ENCODE results near the gene RTN4R. TPM values are rescaled to one million over a fixed set of nuclear protein-coding genes. Genes with fewer than 3 reads are reported as not detected.

Gene RTN4R
- total RNA-seq, 1 experiment from 2014 or later = 19.0 TPM

DNA sequence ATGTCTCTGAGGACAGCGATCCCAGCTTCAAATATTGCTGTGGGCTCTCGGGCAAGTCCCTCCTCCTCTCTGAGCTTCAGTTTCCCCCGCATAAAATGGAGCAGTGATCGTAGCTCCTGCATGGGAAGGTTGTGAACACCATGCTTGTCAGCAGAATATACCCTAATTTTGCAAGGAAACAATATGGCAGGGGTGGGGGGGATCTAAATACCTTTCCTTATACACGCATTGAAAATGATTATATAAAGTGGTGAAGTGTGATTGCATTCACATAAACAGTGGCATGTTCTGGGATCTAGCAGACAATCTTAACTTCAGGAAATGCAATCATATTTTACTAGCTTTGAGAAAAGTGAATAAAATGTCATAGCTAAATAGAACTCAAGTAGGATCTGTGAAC, 24.0 kb upstream of the RTN4R start:
- Histone ChIP-seq H3K9me3 (ENCODE audit: control insufficient read depth in 1 of 2, insufficient read depth in 1 of 2, low read depth in 1 of 2, low read length in 2 of 2) (no peaks in the 10 kb centered on the region), H3K27me3 (ENCODE audit: insufficient read depth, low read length) (no peaks in the 10 kb centered on the region), H4K20me1 (ENCODE audit: insufficient read depth) (no peaks in the 10 kb centered on the region), H3K9ac (ENCODE audit: low read length) (no peak overlapping the region), H3K4me2 (ENCODE audit: low read length) (no peak overlapping the region), H2AFZ (ENCODE audit: low read depth, low read length, poor library complexity, severe bottlenecking) (no peak overlapping the region), H3K27ac (ENCODE audit: low read depth, low read length) (no peak overlapping the region), H3K4me3 (replicated peaks in 1 of 2; ENCODE audit: low read depth in 1 of 2, low read length in 2 of 2) (no peak overlapping the region), H3K9me2 (ENCODE audit: insufficient read depth) (no peaks in the 10 kb centered on the region), H3K79me2 (ENCODE audit: insufficient read depth, low read length) (no peaks in the 10 kb centered on the region), H3K4me1 (ENCODE audit: control insufficient read depth in 1 of 2, insufficient read depth in 2 of 2, low read length in 2 of 2) (no peaks in the 10 kb centered on the region), H3K36me3 (ENCODE audit: control insufficient read depth in 1 of 2, insufficient read depth in 2 of 2, low read length in 2 of 2) (no peaks in the 10 kb centered on the region)
- no peak for ATAC-seq
- ChIA-PET POLR2A (interaction anchor here (1.0 kb wide), 1 partner anchor 135 kb away, joined by 3 read pairs; no protein-coding TSS in a partner anchor), CTCF (no interaction called here), RAD21 (ENCODE audit: low non-redundant PET in 1 of 2, low total read pairs in 2 of 2, uncharacterized antibody in 2 of 2, unreplicated experiment in 2 of 2) (interaction anchor here in 1 of 2 experiments (1.3 kb wide), 1 partner anchor 135 kb away, joined by 3 read pairs; no protein-coding TSS in a partner anchor)
- intact Hi-C loops (cut with micrococcal nuclease) = no loop called here
- no TSS peak for BruUV-seq (replicated peaks)
- TF ChIP-seq SIN3A (IDR thresholded peaks at IDR 0.05; ENCODE audit: low read depth) (no peak), EZH2phosphoT487 (IDR thresholded peaks at IDR 0.05; ENCODE audit: borderline replicate concordance) (no peak), JUND (IDR thresholded peaks at IDR 0.05) (no peak), CBX3 (IDR thresholded peaks at IDR 0.05; ENCODE audit: low read depth) (no peak), FOSL1 (IDR thresholded peaks at IDR 0.05; ENCODE audit: low read depth) (no peak), ELF1 (IDR thresholded peaks at IDR 0.05; ENCODE audit: borderline replicate concordance, low read depth) (no peak), POLR2A (IDR thresholded peaks at IDR 0.05; ENCODE audit: borderline replicate concordance, extremely low read depth, insufficient read depth, insufficient read length) (no peak)
- TF ChIP-seq, protein P1, sequence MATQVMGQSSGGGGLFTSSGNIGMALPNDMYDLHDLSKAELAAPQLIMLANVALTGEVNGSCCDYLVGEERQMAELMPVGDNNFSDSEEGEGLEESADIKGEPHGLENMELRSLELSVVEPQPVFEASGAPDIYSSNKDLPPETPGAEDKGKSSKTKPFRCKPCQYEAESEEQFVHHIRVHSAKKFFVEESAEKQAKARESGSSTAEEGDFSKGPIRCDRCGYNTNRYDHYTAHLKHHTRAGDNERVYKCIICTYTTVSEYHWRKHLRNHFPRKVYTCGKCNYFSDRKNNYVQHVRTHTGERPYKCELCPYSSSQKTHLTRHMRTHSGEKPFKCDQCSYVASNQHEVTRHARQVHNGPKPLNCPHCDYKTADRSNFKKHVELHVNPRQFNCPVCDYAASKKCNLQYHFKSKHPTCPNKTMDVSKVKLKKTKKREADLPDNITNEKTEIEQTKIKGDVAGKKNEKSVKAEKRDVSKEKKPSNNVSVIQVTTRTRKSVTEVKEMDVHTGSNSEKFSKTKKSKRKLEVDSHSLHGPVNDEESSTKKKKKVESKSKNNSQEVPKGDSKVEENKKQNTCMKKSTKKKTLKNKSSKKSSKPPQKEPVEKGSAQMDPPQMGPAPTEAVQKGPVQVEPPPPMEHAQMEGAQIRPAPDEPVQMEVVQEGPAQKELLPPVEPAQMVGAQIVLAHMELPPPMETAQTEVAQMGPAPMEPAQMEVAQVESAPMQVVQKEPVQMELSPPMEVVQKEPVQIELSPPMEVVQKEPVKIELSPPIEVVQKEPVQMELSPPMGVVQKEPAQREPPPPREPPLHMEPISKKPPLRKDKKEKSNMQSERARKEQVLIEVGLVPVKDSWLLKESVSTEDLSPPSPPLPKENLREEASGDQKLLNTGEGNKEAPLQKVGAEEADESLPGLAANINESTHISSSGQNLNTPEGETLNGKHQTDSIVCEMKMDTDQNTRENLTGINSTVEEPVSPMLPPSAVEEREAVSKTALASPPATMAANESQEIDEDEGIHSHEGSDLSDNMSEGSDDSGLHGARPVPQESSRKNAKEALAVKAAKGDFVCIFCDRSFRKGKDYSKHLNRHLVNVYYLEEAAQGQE (IDR thresholded peaks at IDR 0.05; ENCODE audit: low read depth) = no peak
- TF ChIP-seq, protein P2, sequence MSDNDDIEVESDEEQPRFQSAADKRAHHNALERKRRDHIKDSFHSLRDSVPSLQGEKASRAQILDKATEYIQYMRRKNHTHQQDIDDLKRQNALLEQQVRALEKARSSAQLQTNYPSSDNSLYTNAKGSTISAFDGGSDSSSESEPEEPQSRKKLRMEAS (IDR thresholded peaks at IDR 0.05) = no peak
- TF ChIP-seq, protein P3, sequence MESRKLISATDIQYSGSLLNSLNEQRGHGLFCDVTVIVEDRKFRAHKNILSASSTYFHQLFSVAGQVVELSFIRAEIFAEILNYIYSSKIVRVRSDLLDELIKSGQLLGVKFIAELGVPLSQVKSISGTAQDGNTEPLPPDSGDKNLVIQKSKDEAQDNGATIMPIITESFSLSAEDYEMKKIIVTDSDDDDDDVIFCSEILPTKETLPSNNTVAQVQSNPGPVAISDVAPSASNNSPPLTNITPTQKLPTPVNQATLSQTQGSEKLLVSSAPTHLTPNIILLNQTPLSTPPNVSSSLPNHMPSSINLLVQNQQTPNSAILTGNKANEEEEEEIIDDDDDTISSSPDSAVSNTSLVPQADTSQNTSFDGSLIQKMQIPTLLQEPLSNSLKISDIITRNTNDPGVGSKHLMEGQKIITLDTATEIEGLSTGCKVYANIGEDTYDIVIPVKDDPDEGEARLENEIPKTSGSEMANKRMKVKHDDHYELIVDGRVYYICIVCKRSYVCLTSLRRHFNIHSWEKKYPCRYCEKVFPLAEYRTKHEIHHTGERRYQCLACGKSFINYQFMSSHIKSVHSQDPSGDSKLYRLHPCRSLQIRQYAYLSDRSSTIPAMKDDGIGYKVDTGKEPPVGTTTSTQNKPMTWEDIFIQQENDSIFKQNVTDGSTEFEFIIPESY (IDR thresholded peaks at IDR 0.05; ENCODE audit: extremely low read depth, insufficient replicate concordance, low read length) = no peak
- DNase-seq (ENCODE audit: low read depth, low spot score) = no peak

Data from HCT116 (cell line).